SK-N-SH (cell line): Measurements from ENCODE around the gene PRM3. TPM values are rescaled to one million over a fixed set of nuclear protein-coding genes. Genes with fewer than 3 reads are reported as not detected.

Experiments used
- CTCF ChIA-PET: fragments of 300-600, 350-600 bp; formaldehyde crosslinking; extraction: SDS; loops from one replicate; lab custom pipeline; 2021; lab: Yijun Ruan, JAX
- POLR2A ChIA-PET: fragments of 350-600 bp; sonication (Branson Sonifier 250); formaldehyde crosslinking; extraction: SDS; loops from one replicate; lab custom pipeline; 2020; ENCODE audit warnings: antibody characterized with exemption, inconsistent platforms; lab: Yijun Ruan, JAX
- DNase-seq: peaks from one replicate; pipeline ENCODE4 v3.0.0; 2012
- H2AFZ ChIP-seq: fragments of 200-600 bp; sonication (generic); 2 replicates; pipeline ENCODE4 v1.8.1; 2016; ENCODE audit warnings: antibody characterized with exemption, mild to moderate bottlenecking, low read depth
- H3F3A ChIP-seq: fragments of 200-600 bp; sonication (generic); replicated peaks from 2 replicates; pipeline ENCODE3; 2016; ENCODE audit warnings: antibody characterized with exemption, mild to moderate bottlenecking; ENCODE audit not compliant: insufficient read depth
- H3K27ac ChIP-seq, 2 experiments: fragments of 200-500 bp in 1 of 2; fragments of 200-600 bp in 1 of 2; sonication (Bioruptor generic) in 1 of 2; sonication (generic), shearing (Covaris generic) in 1 of 2; 2 replicates each; pipeline versions ENCODE4 v1.5.1 to v1.6.1; 2014 to 2016; ENCODE audit warnings: low read depth in 2 of 2, inconsistent platforms in 1 of 2, low read length in 1 of 2, mild to moderate bottlenecking in 1 of 2, mixed read lengths in 1 of 2
- H3K27me3 ChIP-seq: fragments of 200-600 bp; sonication (generic), shearing (Covaris generic); 2 replicates; pipeline ENCODE4 v1.6.1; 2016; ENCODE audit warnings: mixed run types; ENCODE audit not compliant: insufficient read depth
- H3K36me3 ChIP-seq, 2 experiments: fragments of 200-500 bp in 1 of 2; fragments of 200-600 bp in 1 of 2; sonication (Bioruptor generic) in 1 of 2; sonication (generic) in 1 of 2; replicated peaks in 1 of 2; 2 replicates each; pipeline versions ENCODE3 to v1.5.1; 2014 to 2016; ENCODE audit warnings: low read length in 1 of 2, mild to moderate bottlenecking in 1 of 2; ENCODE audit not compliant: insufficient read depth in 2 of 2, control insufficient read depth in 1 of 2
- H3K4me1 ChIP-seq, 2 experiments: fragments of 200-500 bp in 1 of 2; fragments of 200-600 bp in 1 of 2; sonication (Bioruptor generic) in 1 of 2; sonication (generic), shearing (Covaris generic) in 1 of 2; 2 replicates each; pipeline versions ENCODE4 v1.5.1 to v1.6.1; 2014 to 2016; ENCODE audit warnings: low read depth in 1 of 2, low read length in 1 of 2, mixed run types in 1 of 2; ENCODE audit not compliant: insufficient read depth in 2 of 2, control insufficient read depth in 1 of 2
- H3K4me2 ChIP-seq: fragments of 200-600 bp; sonication (generic), shearing (Covaris generic); 2 replicates; pipeline ENCODE4 v1.6.1; 2017; ENCODE audit warnings: mixed run types
- H3K4me3 ChIP-seq, 2 experiments: fragments of 200-500 bp in 1 of 2; fragments of 200-600 bp in 1 of 2; sonication (Bioruptor generic) in 1 of 2; sonication (generic), shearing (Covaris generic) in 1 of 2; 2 replicates each; pipeline versions ENCODE4 v1.5.1 to v1.8.1; 2014 to 2016; ENCODE audit warnings: low read depth in 2 of 2, inconsistent platforms in 1 of 2, low read length in 1 of 2, mild to moderate bottlenecking in 1 of 2, mixed read lengths in 1 of 2, moderate library complexity in 1 of 2
- H3K79me2 ChIP-seq: fragments of 200-600 bp; sonication (generic); 2 replicates; pipeline ENCODE4 v1.8.1; 2017; ENCODE audit warnings: mild to moderate bottlenecking; ENCODE audit not compliant: insufficient read depth
- H3K9ac ChIP-seq: fragments of 200-600 bp; sonication (generic); 2 replicates; pipeline ENCODE4 v1.6.1; 2017; ENCODE audit warnings: mixed run types
- H3K9me2 ChIP-seq: fragments of 200-600 bp; sonication (generic); 2 replicates; pipeline ENCODE4 v1.6.1; 2017; ENCODE audit warnings: mixed run types
- H3K9me3 ChIP-seq: fragments of 200-600 bp; sonication (generic); 2 replicates; pipeline ENCODE4 v1.6.1; 2017; ENCODE audit warnings: mixed run types, mild to moderate bottlenecking, moderate library complexity
- H4K20me1 ChIP-seq: fragments of 200-600 bp; sonication (generic); 2 replicates; pipeline ENCODE4 v1.6.1; 2017; ENCODE audit warnings: mild to moderate bottlenecking, mixed run types; ENCODE audit not compliant: insufficient read depth
- CHD2 ChIP-seq: fragments of 150-350 bp; IDR thresholded peaks from 2 replicates; pipeline ENCODE4 v1.6.1; 2018; ENCODE audit warnings: low read length; ENCODE audit not compliant: partially characterized antibody
- ELF1 ChIP-seq: IDR thresholded peaks from 2 replicates; pipeline ENCODE4 v1.4.0; 2012
- EZH2phosphoT487 ChIP-seq: fragments of 200-600 bp; sonication (generic); IDR thresholded peaks from 2 replicates; pipeline ENCODE4 v1.6.1; 2017; ENCODE audit warnings: low read depth, mixed run types, mild to moderate bottlenecking, antibody characterized with exemption, moderate library complexity, borderline replicate concordance
- FOSL2 ChIP-seq: IDR thresholded peaks from 2 replicates; pipeline ENCODE4 v1.4.0; 2012; ENCODE audit warnings: low read depth, mild to moderate bottlenecking, moderate library complexity, borderline replicate concordance
- FOXJ3 ChIP-seq: sonication (generic); formaldehyde crosslinking; IDR thresholded peaks from 2 replicates; pipeline ENCODE4 v1.5.1; 2020; ENCODE audit warnings: mild to moderate bottlenecking, missing genetic modification reagents
- GATA2 ChIP-seq: sonication (generic); formaldehyde crosslinking; IDR thresholded peaks from 2 replicates; pipeline ENCODE4 v1.5.0; 2020; ENCODE audit warnings: mild to moderate bottlenecking, missing genetic modification reagents
- JUND ChIP-seq: IDR thresholded peaks from 2 replicates; pipeline ENCODE4 v1.4.0; 2012
- MAX ChIP-seq: IDR thresholded peaks from 2 replicates; pipeline ENCODE4 v1.4.0; 2012; ENCODE audit warnings: low read depth
- MEF2A ChIP-seq: IDR thresholded peaks from 2 replicates; pipeline ENCODE4 v1.4.0; 2012; ENCODE audit warnings: low read depth, borderline replicate concordance
- MXI1 ChIP-seq: IDR thresholded peaks from 2 replicates; pipeline ENCODE4 v1.6.1; 2012; ENCODE audit warnings: mild to moderate bottlenecking, low read depth, low read length, improper control_type of control experiment
- RAD21 ChIP-seq: IDR thresholded peaks from 2 replicates; pipeline ENCODE4 v1.6.1; 2012; ENCODE audit warnings: mild to moderate bottlenecking, low read length
- REST ChIP-seq: IDR thresholded peaks from 2 replicates; pipeline ENCODE4 v1.6.1; 2012; ENCODE audit warnings: mild to moderate bottlenecking, low read depth, low read length, moderate library complexity
- RFX5 ChIP-seq: IDR thresholded peaks from 2 replicates; pipeline ENCODE4 v1.6.1; 2012; ENCODE audit warnings: mild to moderate bottlenecking, improper control_type of control experiment, low read length
- SIN3A ChIP-seq: IDR thresholded peaks from 2 replicates; pipeline ENCODE4 v1.6.1; 2012; ENCODE audit warnings: low read depth, mild to moderate bottlenecking, low read length, moderate library complexity, borderline replicate concordance
- TAF1 ChIP-seq: IDR thresholded peaks from 2 replicates; pipeline ENCODE4 v1.6.1; 2012; ENCODE audit warnings: low read depth, mild to moderate bottlenecking, low read length, moderate library complexity, borderline replicate concordance
- WGBS: methylation state at CpG from one replicate; pipeline ENCODE4 v1.1.6; 2017; ENCODE audit warnings: low lambda C conversion rate; 5-methylcytosine and 5-hydroxymethylcytosine counted together
- polyA plus RNA-seq, 3 experiments: library from polyadenylated mRNA; depleted of rRNA; stranded (reverse); fragments of >200 nt; gene quantifications; 2 replicates each; pipeline ENCODE4 v1.2.3, GENCODE V29; 2012

PRM3 gene
- polyA plus RNA-seq, 1 of the 3 experiments (the other 2 are of a cell fraction): not detected

GRCh38 chr16:11316331-11317015, 43.0 kb upstream of the PRM3 start:
- Histone ChIP-seq H3K9me3 (no peaks in the 10 kb centered on the region), H3K4me1 (peaks cover 0 to 11% of the 10 kb centered on the region in 2 experiments; a peak in 1 of 4 replicates), H3F3A (peaks cover 2% of the 10 kb centered on the region), H4K20me1 (no peaks in the 10 kb centered on the region), H3K27me3 (no peaks in the 10 kb centered on the region), H3K27ac (no peak overlapping the region), H3K9me2 (no peaks in the 10 kb centered on the region), H3K9ac (no peak overlapping the region), H2AFZ (no peak overlapping the region), H3K36me3 (no peaks in the 10 kb centered on the region), H3K79me2 (no peaks in the 10 kb centered on the region), H3K4me3 (no peak overlapping the region), H3K4me2 (no peak overlapping the region)
- TF ChIP-seq FOXJ3 (CRISPR knock-in tag) (no peak), SIN3A (no peak), RFX5 (no peak), MAX (no peak), TAF1 (no peak), FOSL2 (no peak), RAD21 (no peak), MEF2A (no peak), MXI1 (no peak), JUND (no peak), ELF1 (no peak), REST (no peak), EZH2phosphoT487 (no peak), CHD2 (no peak), GATA2 (CRISPR knock-in tag) (no peak)
- no peak for DNase-seq
- WGBS: 90% methylated on average over 19 of the region's 23 CpGs
- POLR2A ChIA-PET: no interaction called here
- CTCF ChIA-PET: no interaction called here
